Hematopoietic multipotent progenitor cell treated with erythropoietin and hydrocortisone succinate and interleukin-3 and kit ligand, for 6 days (in vitro differentiated cells): ENCODE data around the gene YY2.
"Not testable (repeated sequence)": the region's sequence is repeated elsewhere in the genome, so short reads cannot be mapped to it uniquely, and the experiment has no call there.

Experiments used
- DNase-seq: peaks from one replicate; pipeline ENCODE4 v3.0.0-alpha.2; 2015

Gene YY2

GRCh38 chrX:21855937-21856415 lies at the start of gene YY2:
Gene YY2, plus strand, starts transcription at chrX:21855987. Its CDS starts 498 bp downstream, at chrX:21856485.
- no peak for DNase-seq

GRCh38 chrX:21806691-21807090 lies 49.1 kb upstream of the YY2 start:
- no peak for DNase-seq

DNA sequence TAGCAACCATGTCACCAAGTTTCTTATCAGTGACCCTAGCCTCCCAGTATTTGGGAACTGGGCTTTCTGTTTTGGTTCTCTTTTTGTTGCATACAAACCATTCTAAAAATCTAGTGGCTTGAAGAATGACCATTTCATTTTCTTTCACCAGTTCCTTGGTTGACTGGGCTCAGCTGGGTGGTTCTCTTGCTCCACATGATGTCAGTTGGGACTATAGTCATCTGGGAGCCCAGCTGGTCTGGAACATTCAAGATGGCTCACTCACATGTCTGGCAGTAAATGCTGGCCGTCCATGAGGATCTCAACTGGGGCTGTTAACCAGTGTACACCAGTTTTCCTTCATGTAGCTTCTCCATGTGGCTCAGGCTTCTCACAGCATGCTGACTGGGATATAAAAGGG lies 44.0 kb upstream of the YY2 start:
- DNase-seq, result no peak

- no peak for DNase-seq
These were observed 43.2 kb upstream of the YY2 start for GRCh38 chrX:21812628-21813027.

DNA sequence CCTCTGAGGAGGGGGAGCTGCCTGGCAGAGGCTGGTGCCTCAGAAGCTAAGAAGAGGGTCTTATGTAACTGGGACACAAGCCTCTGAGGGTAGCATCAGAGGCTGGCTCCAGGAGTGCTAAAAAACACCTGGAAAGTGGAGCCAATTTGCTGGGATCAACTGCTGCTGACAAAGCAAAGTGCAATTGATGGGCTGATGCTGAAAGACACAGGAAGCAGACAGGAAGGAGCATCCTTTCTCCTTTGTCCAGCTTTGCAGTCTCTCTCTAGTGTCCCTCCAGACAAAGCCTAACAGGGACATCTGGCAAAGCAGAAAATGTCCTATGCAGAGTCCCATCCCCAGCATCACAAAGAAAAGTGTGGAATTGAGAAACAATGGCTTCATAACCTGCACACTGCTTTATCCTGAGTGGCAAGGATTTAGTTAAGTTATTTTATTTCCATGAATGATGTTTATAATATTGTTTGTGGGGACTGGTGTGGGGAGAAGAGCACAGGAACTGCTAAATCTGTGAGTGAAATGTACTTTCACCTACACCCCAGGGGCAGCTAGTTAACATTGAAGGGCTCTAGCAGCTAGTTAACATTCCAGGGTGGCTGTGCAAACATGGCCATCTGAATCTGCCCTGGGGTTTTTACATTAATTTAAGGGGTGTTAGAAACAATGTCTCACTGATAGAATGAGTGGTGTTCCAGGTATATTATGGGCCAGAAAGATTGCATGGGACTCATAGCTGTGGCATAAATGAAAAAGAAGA lies 42.0 kb upstream of the YY2 start:
- DNase-seq, result no peak

DNA sequence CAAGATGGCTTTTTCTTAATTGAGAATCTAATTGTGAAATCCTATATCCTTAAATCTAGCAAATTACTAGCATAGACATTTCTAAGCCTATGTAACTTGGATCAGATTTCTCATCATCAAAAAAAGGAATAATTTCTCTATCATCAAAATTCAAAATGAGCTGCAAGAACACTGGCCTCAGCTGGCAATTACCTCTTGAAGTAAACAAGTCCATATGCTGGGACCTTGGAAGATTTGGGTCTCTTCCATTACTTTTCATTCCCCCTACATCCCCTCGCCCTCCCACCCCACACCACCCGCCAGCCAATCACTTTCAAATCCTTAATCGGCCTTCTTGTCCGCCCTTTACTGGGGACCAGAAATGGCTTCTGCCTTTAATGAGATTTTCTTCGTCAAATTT lies 39.7 kb upstream of the YY2 start:
- no peak for DNase-seq

DNA sequence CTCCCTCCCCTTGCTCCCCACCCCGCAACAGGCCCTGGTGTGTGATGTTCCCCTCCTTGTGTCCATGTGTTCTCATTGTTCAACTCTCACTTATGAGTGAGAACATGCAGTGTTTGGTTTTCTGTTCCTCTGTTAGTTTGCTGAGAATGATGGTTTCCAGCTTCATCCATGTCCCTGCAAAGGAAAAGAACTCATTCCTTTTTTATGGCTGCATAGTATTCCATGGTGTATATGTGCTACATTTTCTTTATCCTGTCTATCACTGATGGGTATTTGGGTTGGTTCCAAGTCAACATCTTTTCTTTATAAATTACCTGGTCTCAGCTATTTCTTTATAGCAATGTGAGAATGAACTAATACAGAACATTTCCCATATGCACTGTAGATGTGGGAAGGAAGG lies 35.6 kb upstream of the YY2 start:
- not testable (repeated sequence) for DNase-seq

- no peak for DNase-seq
These were observed 33.9 kb upstream of the YY2 start for GRCh38 chrX:21821875-21822274.

GRCh38 chrX:21831496-21831895 lies 24.3 kb upstream of the YY2 start:
- DNase-seq, result no peak

- no peak for DNase-seq
These were observed 18.7 kb upstream of the YY2 start for GRCh38 chrX:21837056-21837455.

DNA sequence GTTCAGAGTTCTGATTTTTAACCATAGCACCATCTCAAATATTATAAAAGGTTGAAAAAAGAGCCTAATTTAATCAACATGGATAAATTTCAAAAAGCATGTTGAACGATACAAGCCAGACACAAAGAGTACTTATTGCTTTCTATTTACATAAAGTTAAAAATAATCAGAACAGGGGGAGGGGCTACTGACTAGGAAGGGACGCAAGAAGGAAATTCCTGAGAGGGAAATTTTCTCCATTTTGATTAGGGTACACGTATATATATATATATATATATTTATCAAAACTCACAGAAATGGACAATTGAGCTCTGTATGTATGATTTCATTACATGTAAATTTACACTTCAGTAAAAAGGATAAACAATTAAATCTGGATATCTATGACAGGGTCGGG lies 16.9 kb upstream of the YY2 start:
- peak; percentile 32 for DNase-seq

DNA sequence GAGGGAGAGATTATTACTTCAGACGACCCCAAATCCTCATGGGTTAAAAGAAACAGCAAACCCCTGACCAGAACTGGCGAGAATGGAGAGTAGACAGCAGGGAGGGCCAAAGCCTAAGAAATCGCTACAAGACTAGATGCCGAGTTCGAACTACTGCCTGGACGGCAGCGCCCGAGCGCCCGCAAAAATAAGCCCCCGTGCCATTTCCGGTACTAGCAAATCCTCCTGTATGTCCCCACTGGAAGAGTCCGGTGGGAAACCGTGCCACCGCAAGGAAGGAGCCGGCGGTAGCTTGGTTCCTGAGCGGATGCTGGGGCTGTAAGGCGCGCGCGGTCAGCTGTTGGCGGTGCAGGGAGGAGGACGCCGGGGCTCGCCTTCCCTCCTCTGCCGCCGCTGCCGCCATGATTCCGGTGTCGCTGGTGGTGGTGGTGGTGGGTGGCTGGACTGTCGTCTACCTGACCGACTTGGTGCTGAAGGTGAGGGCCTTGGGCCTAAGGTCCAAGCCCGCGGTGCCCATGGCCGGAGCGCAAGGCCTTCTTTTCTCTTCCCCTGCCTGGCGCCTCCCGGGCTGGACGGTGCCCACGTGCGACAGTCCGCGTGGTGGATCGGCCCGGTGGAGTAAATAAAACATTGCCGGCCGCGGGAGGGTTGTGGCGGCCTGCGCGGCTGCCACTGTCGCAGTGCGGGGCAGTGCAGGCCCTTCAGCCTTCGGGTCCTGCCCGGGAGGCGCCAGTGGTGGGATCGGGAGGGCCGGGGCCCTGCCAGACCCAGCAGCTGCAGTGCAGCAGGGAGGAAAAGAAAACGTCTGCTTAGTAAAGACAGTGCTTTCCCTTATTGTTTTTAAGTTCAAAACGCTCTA lies 16.2 kb upstream of the YY2 start, which contains the start of gene MBTPS2:
TSS of gene MBTPS2 (plus strand) at position 284 of the 859 bp plus-strand sequence. CDS start at position 402, 118 bp downstream.
- peak; percentile 81 for DNase-seq

DNA sequence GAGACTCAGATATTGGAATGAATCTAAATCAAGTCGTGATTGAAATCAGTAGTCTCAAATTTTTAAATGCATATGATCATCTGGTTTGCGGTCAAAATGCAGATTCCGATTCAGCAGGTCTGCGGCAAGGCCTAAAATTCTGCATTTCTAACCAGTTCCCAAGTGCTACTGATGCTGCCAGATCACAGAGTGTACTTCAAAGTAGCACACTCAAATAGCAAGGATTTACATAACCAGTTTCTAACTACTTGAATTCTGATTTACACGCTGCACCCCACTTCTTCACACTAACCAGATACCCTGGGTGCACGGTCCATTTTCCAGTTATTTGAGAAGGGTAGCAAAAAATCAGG lies 15.6 kb upstream of the YY2 start:
- DNase-seq, result peak; percentile 18

GRCh38 chrX:21843179-21843578 lies 12.6 kb upstream of the YY2 start:
- no peak for DNase-seq

DNA sequence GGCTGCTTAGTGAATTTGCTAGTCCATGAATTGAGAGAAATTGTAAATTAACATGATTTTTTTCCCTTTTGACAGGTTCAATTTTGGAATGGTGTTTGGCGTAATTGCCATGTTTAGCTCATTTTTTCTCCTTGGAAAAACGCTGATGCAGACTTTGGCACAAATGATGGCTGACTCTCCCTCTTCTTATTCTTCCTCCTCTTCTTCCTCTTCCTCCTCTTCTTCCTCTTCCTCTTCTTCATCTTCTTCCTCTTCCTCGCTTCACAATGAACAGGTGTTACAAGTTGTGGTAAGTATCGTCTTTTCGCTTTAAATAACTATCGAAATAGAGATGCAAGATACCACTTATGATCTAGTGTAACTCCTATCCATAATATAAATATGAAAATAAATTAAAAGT lies 10.7 kb upstream of the YY2 start:
- DNase-seq, result no peak

GRCh38 chrX:21847342-21847741 lies 8.4 kb upstream of the YY2 start:
- no peak for DNase-seq

GRCh38 chrX:21853578-21853977 lies 2.2 kb upstream of the YY2 start:
- no peak for DNase-seq

GRCh38 chrX:21856504-21856903 lies 717 bp downstream of the YY2 start:
- no peak for DNase-seq

DNA sequence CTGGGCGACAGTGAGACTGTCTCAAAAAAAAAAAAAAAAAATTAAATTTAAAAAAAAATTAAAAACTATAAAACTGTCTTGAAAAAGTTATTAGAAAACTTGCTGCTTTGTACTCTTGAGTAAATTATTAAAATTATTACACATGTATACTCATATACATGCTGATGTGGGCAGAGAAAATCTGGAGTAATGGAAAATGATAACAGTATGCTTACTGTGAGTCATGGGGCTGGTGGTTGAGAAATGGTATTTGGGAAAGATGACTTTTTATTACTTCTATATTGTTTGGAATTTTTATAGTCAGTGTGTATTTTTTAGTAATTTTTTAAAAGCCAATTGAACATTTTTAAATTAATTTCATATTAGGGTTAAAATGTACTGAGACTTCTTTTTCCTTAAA lies 7.5 kb downstream of the YY2 start:
- no peak for DNase-seq

- DNase-seq, result no peak
These were observed 9.6 kb downstream of the YY2 start for GRCh38 chrX:21865436-21865835.

- no peak for DNase-seq
These were observed 14.7 kb downstream of the YY2 start for GRCh38 chrX:21870494-21870893.

DNA sequence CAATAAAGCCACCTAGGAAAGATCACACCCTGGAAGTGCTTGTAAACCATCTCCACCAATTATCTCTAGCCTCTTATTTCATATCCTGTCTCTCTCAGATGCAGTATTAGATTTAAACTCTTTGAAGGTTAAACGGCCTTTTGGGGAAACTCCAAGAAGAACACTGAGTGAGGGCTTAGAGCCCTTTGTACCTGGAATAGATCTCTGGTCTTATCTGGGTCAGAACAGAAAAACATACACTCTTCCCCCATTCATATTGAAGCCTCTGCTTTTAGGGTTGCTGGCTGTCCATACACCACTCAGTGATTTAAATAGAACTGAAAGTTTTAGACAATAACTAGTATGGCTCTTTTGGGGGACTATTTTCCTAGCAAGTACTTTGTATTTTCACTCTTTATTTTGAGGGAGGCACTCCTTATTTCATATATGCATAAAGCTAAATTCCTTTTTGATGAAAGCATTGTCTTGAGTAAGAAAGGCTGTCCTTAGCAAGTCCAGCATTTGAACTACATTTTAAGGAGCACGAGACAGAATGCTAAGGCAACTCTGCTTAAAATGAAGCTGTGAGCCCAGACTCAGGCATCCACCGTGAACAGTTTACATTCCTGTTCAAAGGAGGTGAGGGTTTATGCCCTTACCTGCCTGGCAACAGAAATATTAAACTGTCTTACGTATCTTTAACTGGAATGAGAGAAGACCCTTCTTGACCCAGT lies 17.4 kb downstream of the YY2 start:
- DNase-seq, result no peak

DNA sequence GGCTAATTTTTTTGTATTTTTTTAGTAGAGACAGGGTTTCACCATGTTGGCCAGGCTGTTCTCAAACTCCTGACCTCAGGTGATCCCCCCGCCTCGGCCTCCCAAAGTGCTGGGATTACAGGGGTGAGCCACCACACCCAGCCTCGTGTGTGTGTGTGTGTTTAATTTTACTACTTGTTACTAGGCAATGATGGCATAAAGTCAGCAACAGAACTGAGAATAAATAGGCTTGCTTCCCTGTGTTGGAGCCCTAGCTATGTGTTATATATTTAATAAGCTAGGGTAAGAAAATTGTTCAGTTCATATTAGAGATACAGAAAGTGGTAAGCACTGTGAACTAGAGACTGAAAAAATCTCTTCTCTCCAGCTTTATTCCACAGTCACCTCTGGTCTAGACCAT lies 18.4 kb downstream of the YY2 start:
- not testable (repeated sequence) for DNase-seq
